CD4-positive, alpha-beta T cell treated with Interleukin-4 for 4 hours (primary cell): Measurements from ENCODE around the gene NUDCD3.
"Not testable (repeated sequence)": the region's sequence is repeated elsewhere in the genome, so short reads cannot be mapped to it uniquely, and the experiment has no call there.

Source experiments
- DNase-seq: peaks from one replicate; pipeline ENCODE4 v3.0.0-alpha.2; 2020

The NUDCD3 gene

GRCh38 chr7:44445986-44446671 lies 44.3 kb downstream of the NUDCD3 start:
- no peak for DNase-seq

- no peak for DNase-seq
Observed at GRCh38 chr7:44441079-44441478, 49.4 kb downstream of the NUDCD3 start.

- DNase-seq, result no peak
Observed at GRCh38 chr7:44440577-44441078, 49.8 kb downstream of the NUDCD3 start.

GRCh38 chr7:44439926-44440325 lies 50.5 kb downstream of the NUDCD3 start:
- DNase-seq, result no peak

GRCh38 chr7:44438816-44439215 lies 51.6 kb downstream of the NUDCD3 start:
- no peak for DNase-seq

GRCh38 chr7:44434201-44434600 lies 56.3 kb downstream of the NUDCD3 start:
- no peak for DNase-seq

GRCh38 chr7:44433255-44434022 lies 57.0 kb downstream of the NUDCD3 start:
- DNase-seq, result no peak

GRCh38 chr7:44432381-44432977 lies 58.0 kb downstream of the NUDCD3 start:
- DNase-seq, result no peak

- DNase-seq, result no peak
Observed at GRCh38 chr7:44431091-44431608, 59.3 kb downstream of the NUDCD3 start.

GRCh38 chr7:44430054-44430453 lies 60.4 kb downstream of the NUDCD3 start:
- DNase-seq, result no peak

- not testable (repeated sequence) for DNase-seq
Observed at GRCh38 chr7:44424762-44425161, 65.7 kb downstream of the NUDCD3 start.

- DNase-seq, result no peak
Observed at GRCh38 chr7:44416941-44417340, 73.5 kb downstream of the NUDCD3 start.

- DNase-seq, result no peak
Observed at GRCh38 chr7:44415510-44415909, 74.9 kb downstream of the NUDCD3 start.

- DNase-seq, result no peak
Observed at GRCh38 chr7:44415047-44415446, 75.4 kb downstream of the NUDCD3 start.

GRCh38 chr7:44411306-44411705 lies 79.2 kb downstream of the NUDCD3 start:
- no peak for DNase-seq

GRCh38 chr7:44408596-44408995 lies 81.9 kb downstream of the NUDCD3 start:
- DNase-seq, result no peak

- DNase-seq, result no peak
Observed at GRCh38 chr7:44403775-44404174, 86.7 kb downstream of the NUDCD3 start.

GRCh38 chr7:44403176-44403759 lies 87.2 kb downstream of the NUDCD3 start:
- no peak for DNase-seq

GRCh38 chr7:44402401-44403060 lies 87.9 kb downstream of the NUDCD3 start:
- DNase-seq, result no peak

- DNase-seq, result no peak
Observed at GRCh38 chr7:44401692-44402091, 88.8 kb downstream of the NUDCD3 start.

GRCh38 chr7:44400033-44400511 lies 90.4 kb downstream of the NUDCD3 start:
- DNase-seq, result no peak

GRCh38 chr7:44398953-44399574 lies 91.4 kb downstream of the NUDCD3 start:
- DNase-seq, result no peak
